LNCAP (cell line): Measurements from ENCODE around the gene INTU.

Experiments used
- TF ChIP-seq, protein P1 (sequence below): fragments of 450-650 bp; IDR thresholded peaks from 2 replicates; pipeline ENCODE4 v1.5.1; 2017; ENCODE audit warnings: mild to moderate bottlenecking

The INTU gene

GRCh38 chr4:127660284-127660885 is 27.6 kb downstream of the INTU start:
- TF ChIP-seq, protein P1, sequence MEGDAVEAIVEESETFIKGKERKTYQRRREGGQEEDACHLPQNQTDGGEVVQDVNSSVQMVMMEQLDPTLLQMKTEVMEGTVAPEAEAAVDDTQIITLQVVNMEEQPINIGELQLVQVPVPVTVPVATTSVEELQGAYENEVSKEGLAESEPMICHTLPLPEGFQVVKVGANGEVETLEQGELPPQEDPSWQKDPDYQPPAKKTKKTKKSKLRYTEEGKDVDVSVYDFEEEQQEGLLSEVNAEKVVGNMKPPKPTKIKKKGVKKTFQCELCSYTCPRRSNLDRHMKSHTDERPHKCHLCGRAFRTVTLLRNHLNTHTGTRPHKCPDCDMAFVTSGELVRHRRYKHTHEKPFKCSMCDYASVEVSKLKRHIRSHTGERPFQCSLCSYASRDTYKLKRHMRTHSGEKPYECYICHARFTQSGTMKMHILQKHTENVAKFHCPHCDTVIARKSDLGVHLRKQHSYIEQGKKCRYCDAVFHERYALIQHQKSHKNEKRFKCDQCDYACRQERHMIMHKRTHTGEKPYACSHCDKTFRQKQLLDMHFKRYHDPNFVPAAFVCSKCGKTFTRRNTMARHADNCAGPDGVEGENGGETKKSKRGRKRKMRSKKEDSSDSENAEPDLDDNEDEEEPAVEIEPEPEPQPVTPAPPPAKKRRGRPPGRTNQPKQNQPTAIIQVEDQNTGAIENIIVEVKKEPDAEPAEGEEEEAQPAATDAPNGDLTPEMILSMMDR, result no peak

GRCh38 chr4:127667116-127667515 is 34.4 kb downstream of the INTU start:
- TF ChIP-seq, protein P1, result no peak

GRCh38 chr4:127667772-127668171 is 35.0 kb downstream of the INTU start:
- TF ChIP-seq, protein P1, result no peak

- TF ChIP-seq, protein P1, result no peak
Observed at GRCh38 chr4:127668770-127669169, 36.0 kb downstream of the INTU start.

DNA sequence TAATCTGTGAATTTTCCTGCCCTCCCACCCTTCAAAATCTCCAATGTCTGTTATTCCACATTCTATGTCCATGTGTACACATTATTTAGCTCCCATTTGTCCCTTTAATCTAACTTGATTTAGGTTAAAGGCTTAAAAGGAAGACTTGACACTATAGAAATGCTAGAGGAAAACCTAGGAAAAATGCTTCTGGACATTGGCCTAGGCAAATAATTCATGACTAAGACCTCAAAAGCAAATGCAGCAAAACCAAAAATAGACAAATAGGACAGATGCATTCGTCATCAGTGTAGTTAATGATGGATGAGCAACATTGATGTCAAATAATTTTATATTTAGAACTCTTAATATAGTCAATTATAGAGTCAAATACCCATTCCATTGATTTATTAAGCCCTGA is 36.9 kb downstream of the INTU start:
- TF ChIP-seq, protein P1, result no peak

DNA sequence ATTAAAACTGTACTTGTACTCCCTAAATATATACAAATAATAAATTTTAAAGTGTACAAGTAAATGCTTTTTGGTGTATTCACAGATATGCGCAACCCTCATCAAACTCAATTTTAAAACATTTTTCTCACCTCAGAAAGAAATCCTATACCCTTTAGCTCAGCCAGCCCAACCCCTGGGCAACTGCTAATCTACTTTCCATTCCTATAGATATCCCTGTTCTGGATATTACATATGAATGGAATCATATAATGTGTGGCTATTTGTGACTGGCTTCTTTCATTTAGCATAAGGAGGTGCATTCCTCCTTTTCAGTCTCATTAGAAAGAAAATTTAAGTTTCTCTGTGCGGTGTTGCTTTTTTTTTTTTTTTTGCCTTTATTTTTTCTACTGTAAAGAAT is 39.4 kb downstream of the INTU start:
- TF ChIP-seq, protein P1, result no peak

DNA sequence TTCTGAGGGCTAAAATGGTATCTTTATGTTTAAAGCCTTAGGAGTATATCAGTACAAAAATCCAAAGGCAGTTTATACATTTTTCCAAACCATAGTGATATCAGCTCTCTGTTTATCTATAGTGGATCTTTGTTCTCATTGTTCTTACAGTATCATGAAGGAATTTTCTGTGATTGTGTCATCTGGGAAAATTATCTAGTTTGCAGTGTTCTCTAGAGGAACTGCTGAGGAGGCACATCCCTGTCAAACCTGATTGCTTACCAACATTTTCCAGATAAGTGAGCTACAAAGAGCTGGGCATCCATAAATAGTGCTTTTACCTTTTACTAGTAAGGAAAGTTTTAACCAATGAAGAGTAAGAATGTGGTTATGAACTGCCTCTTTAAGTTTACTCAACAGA is 52.5 kb downstream of the INTU start:
- TF ChIP-seq, protein P1, result no peak

- TF ChIP-seq, protein P1, result no peak
Observed at GRCh38 chr4:127686658-127687057, 53.9 kb downstream of the INTU start.
